Measurements from ENCODE around the gene PARVG. TPM values are rescaled to one million over a fixed set of nuclear protein-coding genes. Genes with fewer than 3 reads are reported as not detected.

PARVG gene
- total and polyA plus RNA-seq, 2 of the 8 experiments (the other 6 are each of a cell fraction or from before 2014, with no cell fraction given) = 0.37 to 1.5 TPM

GRCh38 chr22:44139773-44140172 lies 41.0 kb upstream of the PARVG start (continued):
- TF ChIP-seq TCF12 (IDR thresholded peaks at IDR 0.05; ENCODE audit: low read depth, low read length) (no peak), EP300 (IDR thresholded peaks at IDR 0.05; ENCODE audit: borderline replicate concordance in 1 of 2, low read depth in 2 of 2, low read length in 2 of 2) (no peak), BACH1 (IDR thresholded peaks at IDR 0.05; ENCODE audit: low read length) (no peak), RFX5 (IDR thresholded peaks at IDR 0.05; ENCODE audit: borderline replicate concordance, low read depth, low read length) (no peak), BRCA1 (IDR thresholded peaks at IDR 0.05; ENCODE audit: low read depth, low read length) (no peak)
